ENCODE measurements around the gene ARSG.

Gene ARSG

GRCh38 chr17:68378268-68379176, 87.2 kb downstream of the ARSG start:
- no peak for DNase-seq (ENCODE audit: low read depth in 2 of 2)

- no peak for DNase-seq (ENCODE audit: low read depth in 2 of 2)
Observed at GRCh38 chr17:68379177-68379510, 87.8 kb downstream of the ARSG start.

DNA sequence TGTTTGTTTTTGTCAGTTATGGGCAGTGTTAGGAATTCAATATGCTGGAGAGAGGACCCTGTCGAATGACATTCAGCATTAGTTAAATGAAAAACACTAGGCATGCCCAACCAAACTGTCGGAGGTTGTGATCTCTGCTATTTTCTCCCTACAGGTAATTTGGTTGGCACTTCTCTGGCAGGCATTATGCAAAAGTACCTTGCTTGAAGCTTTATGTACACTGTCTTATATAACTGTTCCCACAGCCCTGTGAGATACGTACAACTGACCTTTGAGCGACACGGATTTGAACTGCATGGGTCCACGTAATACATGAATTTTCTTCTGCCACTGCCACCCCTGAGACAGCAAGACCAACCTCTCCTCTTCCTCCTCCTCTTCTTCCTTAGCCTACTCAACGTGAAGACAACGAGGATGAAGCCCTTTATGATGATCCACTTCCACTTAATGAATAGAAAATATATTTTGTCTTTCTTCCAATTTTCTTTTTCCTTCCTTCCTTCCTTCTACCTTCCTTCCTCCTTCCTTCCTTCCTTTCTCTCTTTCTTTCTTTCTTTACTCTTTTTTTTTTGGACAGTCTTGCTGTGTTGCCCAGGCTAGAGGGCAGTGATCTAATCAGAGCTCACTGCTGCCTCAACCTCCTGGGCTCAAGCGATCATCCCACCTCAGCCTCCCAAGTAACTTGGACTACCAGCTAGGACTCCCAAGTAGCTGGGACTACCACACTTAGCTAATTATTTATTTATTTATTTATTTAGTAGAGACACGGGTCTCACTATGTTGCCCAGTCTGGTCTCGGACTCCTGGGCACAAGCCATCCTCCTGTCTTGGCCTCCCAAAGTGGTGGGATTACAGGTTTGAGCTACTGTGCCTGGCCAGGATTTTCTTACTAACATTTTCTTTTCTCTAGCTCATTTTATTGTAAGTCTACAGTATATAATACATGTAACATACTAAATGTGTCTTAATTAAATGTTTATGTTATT, 88.7 kb downstream of the ARSG start:
- no peak for DNase-seq (ENCODE audit: low read depth in 2 of 2)

GRCh38 chr17:68381076-68381900, 90.0 kb downstream of the ARSG start:
- DNase-seq (ENCODE audit: low read depth in 2 of 2) = no peak

DNA sequence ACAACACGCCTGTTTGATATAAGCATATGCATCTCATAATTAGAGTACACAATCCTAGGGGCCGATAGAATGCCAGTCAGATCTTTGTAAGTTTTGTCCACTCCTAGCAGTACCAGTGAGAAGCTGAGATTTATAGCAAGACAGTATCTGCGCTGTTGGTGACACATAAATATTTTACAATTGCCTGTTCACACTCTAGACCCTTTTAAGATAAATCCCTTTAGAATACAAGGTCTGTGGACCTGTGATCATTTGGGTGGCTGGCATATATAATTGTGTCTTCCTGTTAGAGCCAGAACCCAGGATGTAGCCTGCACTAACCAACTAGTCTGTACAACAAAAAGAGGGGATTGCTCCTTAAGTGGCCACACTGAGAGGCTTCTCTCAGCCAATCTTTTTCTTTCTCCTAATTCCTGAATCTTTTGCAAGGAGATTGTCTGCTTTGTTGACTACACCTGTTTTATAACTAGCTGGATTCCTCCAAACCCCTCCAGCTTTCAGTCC, 91.3 kb downstream of the ARSG start:
- DNase-seq (ENCODE audit: low read depth in 2 of 2) = no peak

GRCh38 chr17:68383120-68383442, 91.8 kb downstream of the ARSG start:
- no peak for DNase-seq (ENCODE audit: low read depth in 2 of 2)

DNA sequence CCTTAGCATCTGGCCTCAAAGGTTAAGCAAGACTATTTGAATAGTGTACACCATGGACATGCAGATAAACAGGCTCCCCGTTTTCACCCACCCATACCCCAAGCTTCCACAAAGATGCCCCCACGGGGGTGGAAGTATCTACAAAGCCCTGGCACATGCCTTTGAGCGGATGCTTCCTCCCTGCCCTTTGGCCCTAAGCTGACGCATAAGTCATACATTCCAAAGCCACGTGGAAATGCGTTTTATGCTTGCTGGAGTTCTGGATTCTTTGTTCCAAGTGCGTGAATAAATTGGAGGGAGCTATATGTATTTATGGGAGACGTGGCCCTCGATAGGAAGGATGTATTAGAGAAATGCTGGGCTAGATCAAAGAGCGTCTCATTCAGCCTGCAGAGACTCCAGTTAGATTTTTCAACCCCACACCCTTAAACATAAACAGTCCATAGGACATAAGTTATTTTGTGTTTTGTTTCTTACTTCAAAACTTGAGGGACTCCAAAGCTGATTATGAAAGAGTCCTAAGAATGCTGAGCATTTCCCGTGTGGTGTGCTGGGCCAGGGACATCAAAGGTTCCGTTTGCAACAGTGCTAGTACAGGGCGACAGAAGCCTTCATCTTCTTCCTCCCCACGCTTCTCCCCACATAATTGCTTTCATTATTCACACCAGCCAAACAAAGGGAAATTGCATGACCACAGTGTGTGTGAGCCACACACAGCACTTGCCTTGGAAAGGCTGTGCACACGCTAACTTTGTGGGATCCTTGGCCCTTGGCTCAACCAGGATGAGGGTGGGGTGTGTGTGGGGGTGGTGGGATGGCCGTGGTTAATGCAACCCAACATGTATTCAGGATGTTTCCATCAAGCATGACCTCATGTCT, 92.4 kb downstream of the ARSG start:
- DNase-seq (ENCODE audit: low read depth in 2 of 2) = no peak

DNA sequence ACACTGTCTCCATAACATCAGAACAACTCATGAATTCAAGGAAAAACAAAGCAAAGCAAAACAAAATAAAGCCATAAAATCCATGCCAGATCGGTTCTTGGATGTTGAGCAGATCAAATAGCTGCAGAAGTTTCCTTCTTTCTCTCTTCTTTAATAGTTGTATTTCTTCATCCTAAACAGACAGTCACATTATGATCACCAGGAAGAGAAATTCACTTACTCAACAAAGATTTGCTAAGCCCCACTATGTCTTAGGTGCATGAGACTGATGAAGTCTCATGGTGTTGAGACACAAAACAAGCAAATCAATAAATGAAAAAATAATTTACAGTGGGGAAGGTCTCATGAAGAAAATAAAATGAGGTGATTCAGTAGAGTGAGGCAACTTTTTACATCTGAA, 93.2 kb downstream of the ARSG start:
- DNase-seq (ENCODE audit: low read depth in 2 of 2) = no peak

GRCh38 chr17:68384941-68385340, 93.6 kb downstream of the ARSG start:
- DNase-seq (ENCODE audit: low read depth in 2 of 2) = no peak

DNA sequence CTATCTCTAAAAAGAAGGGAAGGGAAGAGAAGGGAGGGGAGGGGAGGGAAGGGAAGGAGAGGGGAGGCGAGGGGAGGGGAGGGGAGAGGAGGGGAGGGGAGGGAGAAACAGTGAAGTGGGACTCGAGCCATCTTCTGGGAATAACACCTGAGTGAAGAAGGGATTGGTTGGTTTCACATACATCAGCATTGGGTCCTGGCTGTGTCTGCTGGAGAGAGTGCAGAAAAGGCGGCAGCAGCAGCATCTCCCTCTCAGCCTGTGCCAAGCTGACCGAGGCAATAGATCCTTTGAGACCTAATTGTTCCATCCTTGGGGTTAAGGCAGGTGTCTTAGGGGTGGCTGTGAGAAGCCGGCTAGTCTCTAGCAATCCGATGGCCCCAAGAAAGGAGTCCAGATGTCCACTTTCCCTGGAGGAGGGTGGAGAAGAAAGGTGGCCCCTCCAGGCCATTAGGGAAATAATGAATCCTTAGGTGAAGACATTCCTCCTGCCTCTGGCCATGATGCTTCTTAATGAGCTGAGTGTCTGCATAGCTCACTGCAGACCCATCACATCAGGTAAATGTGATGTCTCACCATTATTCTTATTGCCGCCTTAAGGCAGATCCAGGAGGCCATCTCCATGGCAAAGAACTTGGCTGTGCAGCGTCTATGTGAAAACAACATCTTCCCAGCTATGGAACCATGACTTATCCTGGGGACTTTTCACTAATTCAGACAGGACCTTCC, 94.4 kb downstream of the ARSG start:
- DNase-seq (ENCODE audit: low read depth in 2 of 2) = no peak

- no peak for DNase-seq (ENCODE audit: low read depth in 2 of 2)
Observed at GRCh38 chr17:68387435-68388218, 96.3 kb downstream of the ARSG start.

DNA sequence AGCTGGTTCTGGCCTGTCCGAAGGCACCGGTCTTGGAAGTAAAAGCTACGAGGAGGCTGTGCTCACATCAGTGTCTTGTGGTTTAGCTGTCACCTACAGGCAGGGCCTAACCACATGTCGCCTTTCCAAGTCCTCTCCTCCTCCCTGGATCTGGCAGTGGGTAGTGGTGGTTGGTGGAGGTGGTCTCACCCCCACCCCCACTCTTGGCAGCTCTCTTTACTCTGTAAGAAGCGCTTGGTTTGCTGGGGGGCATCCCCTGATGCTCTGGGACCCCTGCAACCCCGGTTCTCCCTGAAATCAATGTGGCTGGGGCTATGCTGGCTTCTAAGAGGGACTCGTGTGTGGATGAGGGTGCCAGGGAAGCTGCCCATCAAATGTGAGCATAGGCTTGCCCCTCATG, 97.7 kb downstream of the ARSG start:
- no peak for DNase-seq (ENCODE audit: low read depth in 2 of 2)

GRCh38 chr17:68390888-68391545, 99.7 kb downstream of the ARSG start:
- DNase-seq (ENCODE audit: low read depth in 2 of 2) = no peak

- no peak for DNase-seq (ENCODE audit: low read depth in 2 of 2)
Observed at GRCh38 chr17:68391561-68392268, 100.4 kb downstream of the ARSG start.

- no peak for DNase-seq (ENCODE audit: low read depth in 2 of 2)
Observed at GRCh38 chr17:68394608-68395331, 103.5 kb downstream of the ARSG start.

DNA sequence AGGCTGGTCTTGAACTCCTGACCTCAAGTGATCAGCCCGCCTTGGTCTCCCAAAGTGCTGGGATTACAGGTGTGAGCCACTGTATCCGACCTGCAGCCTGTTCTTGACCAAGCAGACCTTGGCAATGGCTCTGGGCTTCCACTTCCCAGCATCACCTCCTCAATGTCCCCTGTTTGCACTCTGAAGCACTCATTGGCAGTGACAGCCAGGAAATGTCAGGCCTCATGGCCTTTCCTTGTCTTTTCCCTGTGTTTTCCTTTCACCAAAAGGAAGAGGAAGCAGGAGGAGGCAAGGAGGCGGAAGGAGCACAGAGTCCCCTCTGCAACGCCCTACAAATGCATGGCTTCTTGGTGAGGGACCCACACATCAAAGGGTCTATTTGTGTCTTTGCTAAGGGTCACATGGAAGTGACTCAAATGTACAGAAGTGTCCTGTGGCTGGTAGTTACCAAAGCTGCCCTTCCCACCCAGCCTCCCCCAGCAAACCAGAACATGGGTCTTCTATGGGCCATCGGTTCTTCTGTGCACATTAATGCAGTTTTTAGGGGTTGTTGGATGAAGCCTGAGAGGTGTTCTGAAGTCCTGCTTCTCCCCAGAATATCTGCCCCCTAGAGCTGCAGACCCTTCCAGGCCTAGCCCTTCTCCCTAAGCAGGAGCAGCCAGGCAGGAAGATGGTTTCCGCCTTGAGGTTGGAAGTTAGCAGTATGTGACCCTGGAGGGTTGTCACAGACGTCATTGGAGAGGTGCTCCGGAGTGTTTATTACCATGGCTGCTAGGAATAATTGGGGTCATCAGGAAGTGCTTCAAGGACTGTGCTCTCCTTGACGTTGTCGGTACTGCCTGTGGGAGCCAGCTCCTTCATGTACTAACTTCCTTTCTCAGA, 105.2 kb downstream of the ARSG start:
- no peak for DNase-seq (ENCODE audit: low read depth in 2 of 2)

Data from stimulated activated CD8-positive, alpha-beta memory T cell treated with anti-CD3 and anti-CD28 coated beads, Interleukin-15, amount 100 ng/mL, for 4 hours (primary cell).